Skeletal muscle satellite cell (primary cell): ENCODE measurements around the gene RPP40.

Source experiments
- H3K27me3 ChIP-seq: 2 replicates; pipeline ENCODE4 v1.7.0; 2013; ENCODE audit warnings: low read length; ENCODE audit not compliant: control insufficient read depth, insufficient read depth
- H3K36me3 ChIP-seq: 2 replicates; pipeline ENCODE4 v1.7.0; 2013; ENCODE audit warnings: mild to moderate bottlenecking, control low read depth, low read length; ENCODE audit not compliant: insufficient read depth
- H3K4me1 ChIP-seq: 2 replicates; pipeline ENCODE4 v1.7.0; 2013; ENCODE audit warnings: low read length; ENCODE audit not compliant: control insufficient read depth, insufficient read depth
- H3K4me2 ChIP-seq: 2 replicates; pipeline ENCODE4 v1.7.0; 2013; ENCODE audit warnings: mild to moderate bottlenecking, low read length
- H3K4me3 ChIP-seq: 2 replicates; pipeline ENCODE4 v1.7.0; 2013; ENCODE audit warnings: low read length
- H3K9ac ChIP-seq: 2 replicates; pipeline ENCODE4 v1.7.0; 2013; ENCODE audit warnings: mild to moderate bottlenecking, low read depth, low read length, moderate library complexity
- H3K9me3 ChIP-seq: replicated peaks from 2 replicates; pipeline ENCODE4 v1.7.0; 2013; ENCODE audit warnings: mild to moderate bottlenecking, control low read depth, low read length

RPP40 gene

DNA sequence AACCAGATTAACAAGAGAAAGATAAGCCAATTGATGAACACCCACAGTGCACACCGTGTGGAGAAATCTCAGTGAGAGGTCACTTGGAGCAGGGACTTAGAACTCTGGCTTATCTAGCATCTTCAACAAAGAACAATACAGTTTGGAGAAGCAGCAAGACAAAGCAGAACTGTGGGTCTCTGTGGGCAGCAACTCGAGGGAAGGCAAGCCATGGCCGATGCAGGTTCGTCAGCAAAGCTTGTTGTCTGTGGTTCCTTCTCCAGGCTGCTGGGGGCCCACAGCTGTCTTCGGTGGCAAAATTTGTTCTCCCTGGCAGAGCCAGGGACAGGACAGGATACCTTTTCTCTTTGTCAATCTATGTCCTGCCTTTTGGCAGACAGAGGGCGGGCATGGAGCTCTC, 22.1 kb downstream of the RPP40 start:
- Histone ChIP-seq H3K9ac (no peak overlapping the region), H3K4me2 (no peak overlapping the region), H3K4me1 (no peaks in the 10 kb centered on the region), H3K36me3 (no peaks in the 10 kb centered on the region), H3K27me3 (no peaks in the 10 kb centered on the region), H3K4me3 (no peak overlapping the region), H3K9me3 (peaks cover 3% of the 10 kb centered on the region)

GRCh38 chr6:4979426-4979825, 24.4 kb downstream of the RPP40 start:
- no peak overlapping the region for H3K4me3 ChIP-seq
- no peaks in the 10 kb centered on the region for H3K4me1 ChIP-seq

DNA sequence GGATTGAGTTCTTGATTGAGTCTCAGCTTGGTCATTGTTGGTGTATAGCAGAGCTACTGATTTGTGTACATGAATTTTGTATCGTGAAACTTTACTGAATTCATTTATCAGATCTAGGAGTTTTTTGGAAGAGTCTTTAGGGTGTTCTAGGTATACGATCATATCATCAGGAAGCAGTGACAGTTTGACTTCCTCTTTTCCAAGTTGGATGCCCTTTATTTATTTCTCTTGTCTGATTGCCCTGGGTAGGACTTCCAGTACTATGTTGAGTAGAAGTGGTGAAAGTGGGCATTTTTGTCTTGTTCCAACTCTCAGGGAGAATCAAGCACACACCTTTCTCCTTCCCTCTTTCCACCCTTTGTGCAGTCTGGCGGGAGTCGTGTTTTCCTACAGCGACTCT, 26.4 kb downstream of the RPP40 start:
- peaks cover 8% of the 10 kb centered on the region for H3K27me3 ChIP-seq
- H3K9ac ChIP-seq = no peak overlapping the region
- no peak overlapping the region for H3K4me3 ChIP-seq
- no peak overlapping the region for H3K4me2 ChIP-seq
- peaks cover 3% of the 10 kb centered on the region for H3K9me3 ChIP-seq
- H3K4me1 ChIP-seq = peaks cover 3% of the 10 kb centered on the region
- H3K36me3 ChIP-seq = no peaks in the 10 kb centered on the region

More at GRCh38 chr6:4979426-4979825, 24.4 kb downstream of the RPP40 start:
- peaks cover 3% of the 10 kb centered on the region for H3K9me3 ChIP-seq
- peaks cover 5% of the 10 kb centered on the region for H3K27me3 ChIP-seq
- H3K9ac ChIP-seq = no peak overlapping the region
- no peak overlapping the region for H3K4me2 ChIP-seq
- H3K36me3 ChIP-seq = no peaks in the 10 kb centered on the region

DNA sequence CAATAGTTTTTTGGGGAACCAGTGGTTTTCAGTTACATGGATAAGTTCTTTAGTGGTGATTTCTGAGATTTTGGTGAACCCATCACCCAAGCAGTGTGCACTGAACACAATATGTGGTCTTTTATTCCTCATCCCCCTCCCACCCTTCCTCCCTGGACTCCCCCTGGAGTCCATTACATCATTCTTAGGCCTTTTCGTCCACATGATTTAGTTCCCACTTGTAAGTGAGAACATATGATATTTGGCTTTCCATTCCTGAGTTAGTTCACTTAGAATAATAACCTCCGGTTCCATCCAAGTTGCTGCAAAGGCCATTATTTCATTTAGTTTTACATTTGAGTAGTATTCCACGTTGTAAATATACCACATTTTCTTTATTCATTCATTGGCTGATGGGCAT, 28.3 kb downstream of the RPP40 start:
- Histone ChIP-seq H3K27me3 (peaks cover 15% of the 10 kb centered on the region), H3K4me1 (peaks cover 7% of the 10 kb centered on the region), H3K4me3 (no peak overlapping the region), H3K9ac (no peak overlapping the region), H3K9me3 (peaks cover 3% of the 10 kb centered on the region), H3K4me2 (no peak overlapping the region), H3K36me3 (no peaks in the 10 kb centered on the region)

DNA sequence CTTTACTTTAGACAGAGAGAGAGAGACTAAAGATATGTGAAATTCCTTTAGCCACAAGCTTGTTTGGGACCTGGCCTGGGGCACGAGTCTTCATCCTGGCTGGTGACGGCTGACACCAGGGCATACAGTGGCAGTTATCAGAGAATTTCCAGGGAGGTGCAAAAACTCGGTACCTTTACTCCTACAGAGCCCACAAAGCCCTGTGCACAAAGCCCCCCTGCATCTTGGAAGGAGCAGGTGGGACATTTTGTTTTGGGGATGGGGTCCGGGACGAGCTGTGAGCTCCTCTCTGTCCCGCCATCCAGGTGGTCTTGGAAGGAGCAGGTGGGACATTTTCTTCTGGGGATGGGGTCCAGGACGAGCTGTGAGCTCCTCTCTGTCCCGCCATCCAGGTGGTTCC, 28.9 kb downstream of the RPP40 start:
- H3K36me3 ChIP-seq = no peaks in the 10 kb centered on the region
- no peak overlapping the region for H3K4me3 ChIP-seq
- peaks cover 3% of the 10 kb centered on the region for H3K9me3 ChIP-seq
- H3K9ac ChIP-seq = no peak overlapping the region
- peaks cover 9% of the 10 kb centered on the region for H3K4me1 ChIP-seq
- H3K4me2 ChIP-seq = no peak overlapping the region
- peaks cover 16% of the 10 kb centered on the region for H3K27me3 ChIP-seq

DNA sequence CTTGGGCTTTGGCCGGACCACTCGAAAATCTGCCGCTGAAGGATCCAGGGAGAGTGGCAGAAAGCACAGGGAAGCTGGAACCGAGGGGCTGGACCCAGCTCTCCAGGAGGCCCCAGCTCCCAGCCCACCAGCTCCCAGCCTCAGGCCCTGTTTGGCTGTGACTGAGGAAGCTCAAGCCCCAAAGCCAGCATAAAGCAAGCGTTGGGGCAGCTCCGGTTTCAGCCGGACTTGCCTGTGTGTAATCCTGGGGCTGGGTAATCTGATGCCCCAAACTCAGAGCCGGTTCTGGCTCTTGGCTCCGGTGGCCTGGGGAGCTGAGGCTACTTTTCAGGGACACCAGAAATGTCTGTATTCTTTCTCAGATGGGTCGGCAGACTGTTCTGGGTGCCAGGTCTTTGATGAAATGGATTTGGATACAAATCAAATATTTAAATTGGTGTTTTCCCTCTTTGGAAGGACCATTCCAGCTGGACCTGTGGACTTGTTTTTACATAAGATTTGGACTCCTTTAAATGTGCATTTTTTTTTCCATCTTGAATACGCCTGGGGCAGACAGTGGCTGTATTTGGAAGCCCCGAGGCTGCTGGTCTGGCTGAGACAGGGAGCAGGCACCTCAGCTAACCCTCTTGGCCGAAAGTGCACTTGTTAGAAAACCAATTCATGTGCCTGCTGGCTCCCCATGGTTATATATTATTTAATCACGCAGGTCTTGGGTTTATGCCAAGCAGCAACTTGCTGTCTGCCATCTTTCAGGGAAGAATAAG, 29.7 kb downstream of the RPP40 start:
- Histone ChIP-seq H3K4me1 (peaks cover 9% of the 10 kb centered on the region), H3K36me3 (no peaks in the 10 kb centered on the region), H3K4me3 (no peak overlapping the region), H3K4me2 (peak overlapping the region; percentile 37), H3K9ac (no peak overlapping the region), H3K9me3 (no peaks in the 10 kb centered on the region), H3K27me3 (peaks cover 19% of the 10 kb centered on the region)

GRCh38 chr6:4973415-4973814, 30.4 kb downstream of the RPP40 start:
- H3K27me3 ChIP-seq = peaks cover 23% of the 10 kb centered on the region
- H3K4me1 ChIP-seq = peaks cover 9% of the 10 kb centered on the region
- no peak overlapping the region for H3K4me2 ChIP-seq
- H3K9me3 ChIP-seq = no peaks in the 10 kb centered on the region
- H3K36me3 ChIP-seq = no peaks in the 10 kb centered on the region
- H3K9ac ChIP-seq = no peak overlapping the region
- H3K4me3 ChIP-seq = no peak overlapping the region

GRCh38 chr6:4972438-4972837, 31.4 kb downstream of the RPP40 start:
- no peak overlapping the region for H3K4me2 ChIP-seq
- no peak overlapping the region for H3K4me3 ChIP-seq
- H3K9me3 ChIP-seq = no peaks in the 10 kb centered on the region
- peaks cover 23% of the 10 kb centered on the region for H3K27me3 ChIP-seq
- H3K36me3 ChIP-seq = no peaks in the 10 kb centered on the region
- peaks cover 9% of the 10 kb centered on the region for H3K4me1 ChIP-seq
- no peak overlapping the region for H3K9ac ChIP-seq

DNA sequence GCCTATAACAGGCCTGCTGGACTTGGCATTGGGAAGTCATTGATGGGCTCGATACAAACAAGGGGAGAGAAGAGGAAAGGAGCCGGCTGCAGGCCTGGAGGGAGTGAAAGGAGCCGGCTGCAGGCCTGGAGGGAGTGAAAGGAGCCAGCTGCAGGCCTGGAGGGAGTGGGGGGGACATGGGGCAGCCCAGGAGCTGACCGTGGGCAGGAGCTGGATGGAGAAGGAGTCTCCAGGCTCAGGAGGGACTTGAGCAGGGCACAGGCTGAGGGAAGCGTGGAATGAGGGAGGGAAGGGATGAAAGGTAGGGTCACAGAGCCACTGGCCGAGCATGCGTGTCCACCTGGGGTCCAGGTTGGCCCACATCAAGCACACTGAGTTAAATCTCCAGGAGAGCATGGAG, 32.0 kb downstream of the RPP40 start:
- no peaks in the 10 kb centered on the region for H3K9me3 ChIP-seq
- peaks cover 23% of the 10 kb centered on the region for H3K27me3 ChIP-seq
- H3K9ac ChIP-seq = no peak overlapping the region
- peaks cover 9% of the 10 kb centered on the region for H3K4me1 ChIP-seq
- no peak overlapping the region for H3K4me2 ChIP-seq
- H3K4me3 ChIP-seq = no peak overlapping the region
- no peaks in the 10 kb centered on the region for H3K36me3 ChIP-seq

GRCh38 chr6:4970739-4971395, 33.0 kb downstream of the RPP40 start:
- Histone ChIP-seq H3K36me3 (no peaks in the 10 kb centered on the region), H3K27me3 (peaks cover 23% of the 10 kb centered on the region), H3K4me1 (peaks cover 9% of the 10 kb centered on the region), H3K9me3 (no peaks in the 10 kb centered on the region), H3K9ac (no peak overlapping the region), H3K4me3 (no peak overlapping the region), H3K4me2 (peak overlapping the region; percentile 14)

- Histone ChIP-seq H3K9ac (no peak overlapping the region), H3K4me3 (no peak overlapping the region), H3K36me3 (no peaks in the 10 kb centered on the region), H3K4me2 (no peak overlapping the region), H3K9me3 (no peaks in the 10 kb centered on the region), H3K4me1 (peaks cover 9% of the 10 kb centered on the region), H3K27me3 (peaks cover 20% of the 10 kb centered on the region)
Observed at GRCh38 chr6:4969609-4970285, 34.1 kb downstream of the RPP40 start.
